ENCODE data around the gene CFL1. TPM values are rescaled to one million over a fixed set of nuclear protein-coding genes. Genes with fewer than 3 reads are reported as not detected.
A peak's percentile ranks its signal among the peaks of the same experiment; 100 is the strongest.

CFL1 gene
- total RNA-seq, 2 donors from 2014 or later = 1,401 to 1,644 TPM

DNA sequence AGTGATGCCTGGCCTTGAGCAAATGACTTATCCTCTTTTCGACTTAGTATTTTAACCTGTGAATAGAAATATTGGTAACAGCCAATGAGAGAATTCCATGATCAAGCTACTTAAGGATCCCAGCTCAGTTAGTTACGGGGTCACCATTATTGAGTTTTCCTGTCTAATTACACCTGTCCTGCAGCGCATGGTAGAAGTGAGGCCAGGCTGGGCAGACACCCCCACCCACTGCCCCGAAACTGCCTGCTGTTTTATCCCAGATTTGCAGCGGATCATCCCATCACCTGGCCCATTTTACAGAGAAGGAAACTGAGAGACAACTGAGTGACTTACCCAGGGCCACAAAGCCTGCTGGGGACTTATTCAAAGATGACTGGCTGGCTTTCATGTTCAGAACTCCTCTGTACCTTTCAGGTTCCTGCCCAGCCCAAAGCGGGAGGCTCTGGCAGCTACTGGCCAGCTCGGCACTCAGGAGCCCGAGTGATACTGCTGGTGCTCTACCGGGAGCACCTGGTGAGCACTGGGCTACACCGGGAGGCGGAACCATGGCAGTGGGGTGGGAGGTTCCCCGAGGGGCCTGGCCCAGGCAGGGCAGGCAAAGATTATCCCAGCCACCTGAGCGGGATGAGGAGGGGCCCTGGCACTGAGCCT is 3.7 kb upstream of the CFL1 start:
- H3K27me3 Mint-ChIP-seq = no peaks in the 10 kb centered on the region
- H3K4me1 Mint-ChIP-seq (ENCODE audit: low read depth in 2 of 2) = peaks cover 30 to 35% of the 10 kb centered on the region in 2 donors
- H3K4me3 Mint-ChIP-seq = peak overlapping the region; percentile 98
- DNase-seq (ENCODE audit: low spot score) (peak; percentile 44), ATAC-seq (no peak)
- no peaks in the 10 kb centered on the region for H3K9me3 Mint-ChIP-seq
- peak overlapping the region; percentile 97 for H3K27ac Mint-ChIP-seq
- H3K36me3 Mint-ChIP-seq = peaks cover 7% of the 10 kb centered on the region

DNA sequence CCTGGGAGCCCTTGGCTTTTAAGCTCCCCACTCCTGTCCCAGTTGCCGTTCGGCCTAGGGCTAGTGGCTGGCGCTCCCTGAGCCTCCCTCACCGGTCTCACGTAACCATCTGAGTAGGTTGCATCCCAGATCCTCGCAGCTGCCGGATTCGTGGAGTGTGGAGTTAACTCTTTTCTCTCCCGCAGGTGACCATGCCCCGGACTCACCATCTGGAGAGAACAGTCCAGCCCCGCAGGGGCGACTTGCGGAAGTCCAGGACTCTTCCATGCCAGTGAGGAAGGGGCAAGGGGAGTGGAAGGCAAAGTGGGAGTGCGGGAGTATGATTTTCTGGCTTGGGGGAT is 3.2 kb upstream of the CFL1 start:
- no peaks in the 10 kb centered on the region for H3K27me3 Mint-ChIP-seq
- no peaks in the 10 kb centered on the region for H3K9me3 Mint-ChIP-seq
- peaks cover 35 to 40% of the 10 kb centered on the region in 2 donors for H3K4me1 Mint-ChIP-seq (ENCODE audit: low read depth in 2 of 2)
- peaks cover 13% of the 10 kb centered on the region for H3K36me3 Mint-ChIP-seq
- ATAC-seq = no peak
- H3K27ac Mint-ChIP-seq = peak overlapping the region; percentile 97
- H3K4me3 Mint-ChIP-seq = peak overlapping the region; percentile 98
- peak; percentile 61 for DNase-seq (ENCODE audit: low spot score)

DNA sequence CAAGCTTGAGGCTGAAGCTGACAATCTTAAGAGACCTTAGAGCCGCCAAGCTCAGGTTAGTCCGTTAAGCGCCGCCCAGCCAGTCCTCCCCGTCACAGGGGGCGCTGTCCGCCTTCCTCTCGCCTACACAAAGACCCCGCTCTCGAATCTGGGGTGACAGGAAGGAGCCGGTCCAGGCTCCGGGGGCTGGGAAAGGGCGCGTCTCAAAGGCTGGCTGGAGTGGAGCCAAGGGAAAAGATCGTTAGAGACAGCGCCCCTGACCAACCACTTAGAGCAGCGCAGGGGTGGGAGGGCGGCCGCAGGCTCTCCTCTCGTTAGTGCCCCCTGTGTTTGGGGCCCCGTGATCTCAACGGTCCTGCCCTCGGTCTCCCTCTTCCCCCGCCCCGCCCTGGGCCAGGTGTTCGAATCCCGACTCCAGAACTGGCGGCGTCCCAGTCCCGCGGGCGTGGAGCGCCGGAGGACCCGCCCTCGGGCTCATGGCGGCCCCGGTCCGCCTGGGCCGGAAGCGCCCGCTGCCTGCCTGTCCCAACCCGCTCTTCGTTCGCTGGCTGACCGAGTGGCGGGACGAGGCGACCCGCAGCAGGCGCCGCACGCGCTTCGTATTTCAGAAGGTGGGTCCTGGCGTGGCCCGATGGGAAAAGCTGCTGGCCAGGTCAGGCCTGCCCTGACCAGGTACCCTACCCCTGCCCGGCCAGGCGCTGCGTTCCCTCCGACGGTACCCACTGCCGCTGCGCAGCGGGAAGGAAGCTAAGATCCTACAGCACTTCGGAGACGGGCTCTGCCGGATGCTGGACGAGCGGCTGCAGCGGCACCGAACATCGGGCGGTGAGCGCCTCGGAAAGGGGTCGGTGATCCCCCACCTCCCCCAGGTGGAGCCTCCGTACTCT is 2.5 kb upstream of the CFL1 start, which contains the start of gene MUS81:
TSS of gene MUS81 (plus strand) at position 156 of the 887 bp plus-strand sequence. CDS start at position 477, 321 bp downstream.
- DNase-seq (ENCODE audit: low spot score) = peak; percentile 96
- Mint-ChIP-seq H3K4me3 (peak within 1 kb of the TSS; percentile 98), H3K27ac (peak within 1 kb of the TSS; percentile 97), H3K27me3 (no peaks in the 10 kb centered on the region), H3K36me3 (peaks cover 15% of the 10 kb centered on the region), H3K9me3 (no peaks in the 10 kb centered on the region), H3K4me1 (ENCODE audit: low read depth in 2 of 2) (peaks cover 41 to 44% of the 10 kb centered on the region in 2 donors)
- ATAC-seq = peak; percentile 56 to 62

DNA sequence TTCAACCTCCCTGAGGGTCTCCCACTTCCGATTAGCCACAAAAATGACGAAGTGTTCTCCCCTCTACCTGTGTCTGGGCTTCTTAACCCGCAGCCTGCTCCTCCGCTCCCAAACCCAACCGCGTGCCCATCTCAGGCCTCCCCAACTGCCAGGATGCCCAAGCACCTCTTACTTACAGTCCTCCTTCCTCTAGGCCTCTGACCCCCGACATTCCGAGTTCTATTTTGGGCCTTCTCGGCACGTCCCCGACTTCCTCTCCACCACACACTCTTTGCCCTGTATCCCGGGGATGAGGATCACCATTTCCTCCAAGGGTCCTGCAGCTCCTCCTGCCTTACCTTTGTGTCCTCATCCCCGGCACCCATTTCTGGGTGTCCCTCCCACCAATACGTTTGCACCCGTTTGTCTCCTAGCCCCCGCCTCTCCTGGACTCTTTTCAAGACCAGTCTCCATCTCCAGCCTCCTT is 1.9 kb upstream of the CFL1 start:
- peak overlapping the region; percentile 97 for H3K27ac Mint-ChIP-seq
- peaks cover 47 to 51% of the 10 kb centered on the region in 2 donors for H3K4me1 Mint-ChIP-seq (ENCODE audit: low read depth in 2 of 2)
- ATAC-seq (no peak), DNase-seq (ENCODE audit: low spot score) (no peak)
- H3K27me3 Mint-ChIP-seq = no peaks in the 10 kb centered on the region
- peak overlapping the region; percentile 98 for H3K4me3 Mint-ChIP-seq
- H3K36me3 Mint-ChIP-seq = peaks cover 16% of the 10 kb centered on the region
- no peaks in the 10 kb centered on the region for H3K9me3 Mint-ChIP-seq

DNA sequence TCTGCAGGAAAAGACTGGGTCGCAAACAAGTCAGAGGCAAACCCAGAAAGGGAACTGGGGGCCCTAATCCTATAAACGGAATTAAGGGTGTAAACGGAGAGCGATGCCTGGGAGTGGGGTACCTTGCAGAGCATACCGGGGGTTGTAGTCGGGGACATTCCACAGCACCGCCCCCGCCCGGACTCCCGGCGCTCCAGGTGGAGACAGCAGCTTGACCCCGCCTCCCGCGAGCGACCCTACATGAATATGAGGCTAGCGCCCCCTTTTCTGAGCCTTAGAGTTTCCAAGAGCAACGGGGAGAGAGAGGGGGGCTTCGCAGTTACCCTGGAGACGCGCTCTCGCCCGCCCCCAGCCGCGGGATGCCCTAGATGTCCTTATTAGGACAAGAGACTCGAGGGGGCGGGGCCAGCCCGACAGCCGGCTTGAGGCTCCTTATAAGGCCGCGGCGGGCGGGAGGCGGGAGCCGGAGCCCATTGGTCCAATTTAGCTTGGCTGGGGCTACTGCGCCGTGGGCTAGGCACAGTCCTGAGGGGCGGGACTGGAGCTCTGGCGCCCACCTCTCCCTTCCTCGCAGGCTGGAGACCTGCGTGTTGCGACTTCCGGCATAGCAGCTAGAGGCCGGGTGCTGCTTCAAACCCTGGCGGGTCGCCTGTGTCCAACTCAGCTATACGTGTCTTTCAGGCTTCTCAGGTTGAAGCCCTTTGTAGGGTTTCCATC is 1.3 kb upstream of the CFL1 start:
- peak overlapping the region; percentile 97 for H3K27ac Mint-ChIP-seq
- H3K36me3 Mint-ChIP-seq = peaks cover 22% of the 10 kb centered on the region
- ATAC-seq (peak; percentile 81 to 83), DNase-seq (ENCODE audit: low spot score) (peak; percentile 99)
- H3K4me3 Mint-ChIP-seq = peak overlapping the region; percentile 98
- H3K27me3 Mint-ChIP-seq = no peaks in the 10 kb centered on the region
- no peaks in the 10 kb centered on the region for H3K9me3 Mint-ChIP-seq
- H3K4me1 Mint-ChIP-seq (ENCODE audit: low read depth in 2 of 2) = peaks cover 53 to 57% of the 10 kb centered on the region in 2 donors

DNA sequence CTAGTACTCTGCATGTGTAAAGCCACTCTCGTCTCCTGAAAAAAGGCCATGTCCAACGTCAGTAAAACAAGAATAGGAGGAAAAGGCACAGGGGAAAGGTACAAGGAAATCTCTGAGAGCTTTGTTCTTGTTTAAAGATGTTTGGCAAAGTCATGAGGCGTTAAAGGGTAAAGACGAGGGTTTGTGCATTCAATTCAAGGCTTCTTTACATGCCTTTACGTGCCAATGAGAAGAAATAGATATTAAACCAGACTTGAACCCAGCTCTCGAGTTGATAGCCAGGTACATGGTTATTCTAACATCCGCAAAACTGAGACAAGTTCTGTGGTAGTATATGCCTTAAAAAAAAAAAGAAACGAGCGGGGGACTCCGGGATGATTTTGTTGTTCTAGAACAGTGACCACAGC is 704 bp upstream of the CFL1 start:
- H3K27ac Mint-ChIP-seq = peak overlapping the region; percentile 97
- peaks cover 26% of the 10 kb centered on the region for H3K36me3 Mint-ChIP-seq
- H3K27me3 Mint-ChIP-seq = no peaks in the 10 kb centered on the region
- peak overlapping the region; percentile 98 for H3K4me3 Mint-ChIP-seq
- ATAC-seq (no peak), DNase-seq (ENCODE audit: low spot score) (no peak)
- no peaks in the 10 kb centered on the region for H3K9me3 Mint-ChIP-seq
- H3K4me1 Mint-ChIP-seq (ENCODE audit: low read depth in 2 of 2) = peaks cover 57 to 60% of the 10 kb centered on the region in 2 donors

DNA sequence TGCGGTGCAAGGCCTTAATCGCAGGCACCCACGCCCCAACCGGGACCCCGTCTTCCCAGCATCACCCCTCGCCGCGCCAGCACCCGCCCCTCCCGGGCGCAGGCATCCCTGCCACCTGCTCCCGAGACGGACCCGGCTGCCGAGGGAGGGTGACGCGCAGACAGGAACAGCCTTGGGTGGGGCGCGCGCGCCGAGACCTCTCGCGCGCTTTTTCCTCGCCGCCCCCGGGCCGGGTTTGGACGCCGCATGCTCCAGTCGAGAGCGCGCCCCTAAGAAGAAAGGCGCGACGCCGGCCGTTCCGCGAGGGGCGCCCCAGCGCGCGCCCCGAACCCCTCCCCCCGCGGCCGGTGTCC is 504 bp downstream of the CFL1 start:
- no peaks in the 10 kb centered on the region for H3K27me3 Mint-ChIP-seq
- peaks cover 26% of the 10 kb centered on the region for H3K36me3 Mint-ChIP-seq

DNA sequence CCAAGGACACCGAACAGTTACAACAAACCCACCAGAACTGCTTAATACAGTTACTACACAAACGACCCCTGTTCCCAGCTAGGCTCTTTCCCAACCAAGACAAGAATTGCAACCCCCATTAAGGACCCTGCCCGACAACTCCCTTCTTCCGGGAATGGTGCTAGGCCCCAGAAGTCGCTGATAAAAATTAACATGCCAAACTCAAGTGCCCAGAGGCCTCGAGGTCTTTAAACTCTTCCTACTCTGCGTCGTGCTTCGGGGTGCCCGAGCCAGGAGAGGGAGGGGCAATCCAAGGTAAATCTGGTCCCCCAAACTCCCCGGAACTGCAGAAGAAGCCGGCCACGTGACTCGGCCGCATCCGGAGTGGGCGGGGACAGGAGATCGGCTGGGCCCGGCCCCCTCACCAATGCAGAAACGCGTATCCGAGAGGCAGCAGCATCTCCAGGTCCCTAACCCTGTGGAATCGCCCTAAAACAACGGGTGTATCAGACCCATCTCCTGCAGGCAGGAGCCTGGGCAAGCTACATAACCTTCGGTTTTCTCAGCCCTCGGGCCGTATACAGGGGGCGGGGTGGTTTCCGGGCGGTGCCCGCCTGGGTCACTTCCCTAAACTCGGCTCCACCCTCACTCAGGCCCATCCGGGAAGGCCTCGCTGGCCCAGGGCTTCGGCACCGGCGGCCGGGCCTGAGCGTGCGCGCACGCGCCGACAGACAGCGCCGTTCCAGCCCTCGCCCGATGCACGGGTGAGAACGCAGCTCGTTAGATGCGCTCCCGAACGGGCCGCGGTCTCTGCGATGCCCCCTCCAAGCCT is 1.1 kb downstream of the CFL1 start:
- peak overlapping the region; percentile 96 for H3K4me3 Mint-ChIP-seq
- peak overlapping the region; percentile 88 to 91 for H3K27ac Mint-ChIP-seq
- no peaks in the 10 kb centered on the region for H3K9me3 Mint-ChIP-seq
- DNase-seq (ENCODE audit: low spot score) (peak; percentile 89), ATAC-seq (peak; percentile 41 to 61)
- peaks cover 26% of the 10 kb centered on the region for H3K36me3 Mint-ChIP-seq
- H3K4me1 Mint-ChIP-seq (ENCODE audit: low read depth in 2 of 2) = peaks cover 54 to 59% of the 10 kb centered on the region in 2 donors
- no peaks in the 10 kb centered on the region for H3K27me3 Mint-ChIP-seq

More for the DNA sequence above, 504 bp downstream of the CFL1 start:
- peak overlapping the region in 1 of 2 donors; percentile 97 for H3K27ac Mint-ChIP-seq
- no peaks in the 10 kb centered on the region for H3K9me3 Mint-ChIP-seq
- H3K4me3 Mint-ChIP-seq = peak overlapping the region; percentile 96
- no peak for DNase-seq (ENCODE audit: low spot score)
- H3K4me1 Mint-ChIP-seq (ENCODE audit: low read depth in 2 of 2) = peaks cover 52 to 60% of the 10 kb centered on the region in 2 donors
- no peak for ATAC-seq

DNA sequence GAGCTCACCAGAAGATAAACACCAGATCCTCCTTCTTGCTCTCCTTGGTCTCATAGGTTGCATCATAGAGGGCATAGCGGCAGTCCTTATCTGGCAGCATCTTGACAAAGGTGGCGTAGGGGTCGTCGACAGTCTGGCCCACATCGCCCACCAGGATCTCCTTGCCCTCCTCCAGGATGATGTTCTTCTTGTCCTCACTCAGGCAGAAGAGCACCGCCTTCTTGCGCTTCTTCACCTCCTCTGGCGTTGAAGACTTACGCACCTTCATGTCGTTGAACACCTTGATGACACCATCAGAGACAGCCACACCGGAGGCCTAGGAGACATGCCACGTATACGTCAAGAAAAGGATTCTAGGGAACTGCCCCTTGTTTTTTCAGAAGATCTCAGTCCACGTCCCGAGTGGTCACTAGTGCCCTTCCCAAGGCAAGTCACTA is 2.0 kb downstream of the CFL1 start:
- Mint-ChIP-seq H3K4me1 (ENCODE audit: low read depth in 2 of 2) (peaks cover 52 to 55% of the 10 kb centered on the region in 2 donors), H3K27ac (peak overlapping the region; percentile 88 to 91), H3K4me3 (peak overlapping the region; percentile 96), H3K9me3 (no peaks in the 10 kb centered on the region), H3K27me3 (no peaks in the 10 kb centered on the region), H3K36me3 (peaks cover 26% of the 10 kb centered on the region)
- DNase-seq (ENCODE audit: low spot score) (no peak), ATAC-seq (no peak)

DNA sequence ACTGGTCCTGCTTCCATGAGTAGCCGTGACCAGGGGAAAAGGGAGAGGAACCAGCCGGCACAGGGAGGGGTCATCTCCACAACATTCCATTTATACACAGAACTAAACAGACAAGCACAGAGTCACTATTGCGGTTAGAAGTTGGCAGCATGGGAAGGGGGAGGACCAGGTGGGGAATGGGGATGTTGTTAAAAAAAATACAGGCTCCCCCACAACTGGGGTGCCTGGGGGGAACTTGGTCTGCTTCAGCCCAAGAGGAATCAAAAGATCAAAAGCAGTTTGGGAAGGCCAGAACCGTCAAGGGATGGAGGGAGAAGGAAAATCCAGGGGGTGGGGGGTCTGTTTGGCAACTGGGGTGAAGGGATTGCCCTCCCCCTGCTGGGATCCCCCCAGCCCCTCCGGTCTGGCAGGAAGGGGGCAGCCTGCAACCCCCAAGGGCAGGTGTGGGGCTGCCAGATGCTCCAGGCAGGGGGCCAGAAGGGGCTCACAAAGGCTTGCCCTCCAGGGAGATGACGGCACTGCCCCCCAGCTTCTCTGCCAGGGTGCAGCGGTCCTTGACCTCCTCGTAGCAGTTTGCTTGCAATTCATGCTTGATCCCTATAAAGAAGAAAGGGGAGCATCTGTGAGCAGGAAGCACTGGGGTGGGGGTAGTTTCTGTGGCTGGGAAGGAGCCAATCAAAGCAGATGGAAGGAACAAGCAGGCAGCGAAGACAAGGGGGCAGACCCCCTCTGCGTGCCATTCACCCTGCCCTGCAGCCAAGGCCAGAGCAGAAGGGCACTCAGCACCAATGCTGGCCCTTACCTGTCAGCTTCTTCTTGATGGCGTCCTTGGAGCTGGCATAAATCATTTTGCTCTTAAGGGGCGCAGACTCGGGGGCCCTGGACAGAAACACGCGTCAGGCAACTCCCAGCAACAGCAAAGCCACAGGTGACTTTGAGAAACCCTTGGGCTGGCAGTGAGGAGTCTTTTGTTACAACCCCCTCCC is 2.8 kb downstream of the CFL1 start:
- ATAC-seq (no peak), DNase-seq (ENCODE audit: low spot score) (no peak)
- H3K9me3 Mint-ChIP-seq = no peaks in the 10 kb centered on the region
- H3K4me3 Mint-ChIP-seq = peak overlapping the region; percentile 96
- no peaks in the 10 kb centered on the region for H3K27me3 Mint-ChIP-seq
- H3K4me1 Mint-ChIP-seq (ENCODE audit: low read depth in 2 of 2) = peaks cover 48 to 52% of the 10 kb centered on the region in 2 donors
- H3K36me3 Mint-ChIP-seq = peaks cover 26% of the 10 kb centered on the region
- peak overlapping the region; percentile 64 to 92 for H3K27ac Mint-ChIP-seq

DNA sequence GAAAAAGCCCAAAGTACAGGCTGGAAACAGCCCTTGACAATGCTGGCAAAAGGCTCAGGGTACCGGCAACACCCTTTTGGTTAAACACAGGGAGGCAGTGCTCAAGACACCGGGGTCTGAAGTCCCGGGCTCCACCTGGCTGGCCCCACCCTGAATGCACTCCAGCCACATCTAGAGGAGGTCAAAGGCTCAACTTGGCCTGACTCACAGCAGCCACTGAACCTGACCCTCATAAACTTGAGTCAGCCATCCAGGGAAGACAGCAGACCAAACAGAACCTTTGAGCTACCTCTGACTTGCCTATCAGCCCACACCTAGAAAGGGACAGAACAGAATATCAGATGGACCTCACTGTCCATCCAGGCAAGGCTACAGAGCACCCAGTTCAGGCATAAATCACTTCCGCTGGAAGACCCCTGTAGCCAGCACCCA is 3.8 kb downstream of the CFL1 start:
- peak overlapping the region; percentile 96 for H3K4me3 Mint-ChIP-seq
- peaks cover 41 to 47% of the 10 kb centered on the region in 2 donors for H3K4me1 Mint-ChIP-seq (ENCODE audit: low read depth in 2 of 2)
- peaks cover 26% of the 10 kb centered on the region for H3K36me3 Mint-ChIP-seq
- H3K27me3 Mint-ChIP-seq = no peaks in the 10 kb centered on the region
- H3K9me3 Mint-ChIP-seq = no peaks in the 10 kb centered on the region
- peak overlapping the region; percentile 64 to 92 for H3K27ac Mint-ChIP-seq
- DNase-seq (ENCODE audit: low spot score) (no peak), ATAC-seq (no peak)
